Adipocyte (in vitro differentiated cells): ENCODE measurements around the gene VNN1.

Experiments used
- DNase-seq: peaks from one replicate; pipeline ENCODE4 v3.0.0-alpha.2; 2015; ENCODE audit warnings: low read depth
- H3K27me3 ChIP-seq: replicated peaks from 2 replicates; pipeline ENCODE4 v1.7.0; 2013; ENCODE audit warnings: mild to moderate bottlenecking, low read length, moderate library complexity; ENCODE audit not compliant: control insufficient read depth, insufficient read depth
- H3K36me3 ChIP-seq: 2 replicates; pipeline ENCODE4 v1.7.0; 2013; ENCODE audit warnings: low read length, mild to moderate bottlenecking, moderate library complexity; ENCODE audit not compliant: control insufficient read depth, insufficient read depth, severe bottlenecking
- H3K4me1 ChIP-seq: 2 replicates; pipeline ENCODE4 v1.7.0; 2013; ENCODE audit warnings: mild to moderate bottlenecking, low read length, moderate library complexity; ENCODE audit not compliant: control insufficient read depth, insufficient read depth
- H3K4me3 ChIP-seq: 2 replicates; pipeline ENCODE4 v1.7.0; 2013; ENCODE audit warnings: mild to moderate bottlenecking, low read length, moderate library complexity
- H3K9ac ChIP-seq: 2 replicates; pipeline ENCODE4 v1.7.0; 2013; ENCODE audit warnings: mild to moderate bottlenecking, low read length, moderate library complexity
- H3K9me3 ChIP-seq: 2 replicates; pipeline ENCODE4 v1.7.0; 2013; ENCODE audit warnings: mild to moderate bottlenecking, low read length, moderate library complexity; ENCODE audit not compliant: control insufficient read depth

Gene VNN1

GRCh38 chr6:132713352-132714134, at the start of gene VNN1:
VNN1 (minus strand) TSS chr6:132714055; CDS start chr6:132714035, 20 bp downstream.
- no peak for DNase-seq
- no peak within 1 kb of the TSS for H3K4me3 ChIP-seq
- H3K9ac ChIP-seq = no peak within 1 kb of the TSS
- no peaks in the 10 kb centered on the region for H3K36me3 ChIP-seq
- peaks cover 5% of the 10 kb centered on the region for H3K4me1 ChIP-seq
- no peaks in the 10 kb centered on the region for H3K27me3 ChIP-seq
- no peaks in the 10 kb centered on the region for H3K9me3 ChIP-seq

GRCh38 chr6:132763269-132763668, 49.4 kb upstream of the VNN1 start:
- no peak overlapping the region for H3K4me3 ChIP-seq
- H3K9ac ChIP-seq = no peak overlapping the region
- H3K27me3 ChIP-seq = no peaks in the 10 kb centered on the region
- DNase-seq = no peak
- no peaks in the 10 kb centered on the region for H3K9me3 ChIP-seq
- peaks cover 14% of the 10 kb centered on the region for H3K4me1 ChIP-seq
- H3K36me3 ChIP-seq = no peaks in the 10 kb centered on the region

GRCh38 chr6:132760256-132760655, 46.4 kb upstream of the VNN1 start:
- Histone ChIP-seq H3K27me3 (no peaks in the 10 kb centered on the region), H3K9ac (no peak overlapping the region), H3K4me3 (no peak overlapping the region), H3K4me1 (peaks cover 13% of the 10 kb centered on the region), H3K36me3 (no peaks in the 10 kb centered on the region), H3K9me3 (no peaks in the 10 kb centered on the region)
- DNase-seq = no peak

GRCh38 chr6:132758689-132759088, 44.8 kb upstream of the VNN1 start:
- Histone ChIP-seq H3K9me3 (no peaks in the 10 kb centered on the region), H3K36me3 (no peaks in the 10 kb centered on the region), H3K27me3 (no peaks in the 10 kb centered on the region), H3K9ac (no peak overlapping the region), H3K4me3 (no peak overlapping the region), H3K4me1 (no peaks in the 10 kb centered on the region)
- no peak for DNase-seq

GRCh38 chr6:132752255-132752654, 38.4 kb upstream of the VNN1 start:
- H3K36me3 ChIP-seq = no peaks in the 10 kb centered on the region
- H3K4me3 ChIP-seq = no peak overlapping the region
- DNase-seq = no peak
- H3K4me1 ChIP-seq = no peaks in the 10 kb centered on the region
- H3K9ac ChIP-seq = no peak overlapping the region
- H3K27me3 ChIP-seq = no peaks in the 10 kb centered on the region
- no peaks in the 10 kb centered on the region for H3K9me3 ChIP-seq

- no peak for DNase-seq
- H3K36me3 ChIP-seq = no peaks in the 10 kb centered on the region
- H3K4me1 ChIP-seq = no peaks in the 10 kb centered on the region
- no peaks in the 10 kb centered on the region for H3K27me3 ChIP-seq
- H3K9ac ChIP-seq = no peak overlapping the region
- no peaks in the 10 kb centered on the region for H3K9me3 ChIP-seq
- no peak overlapping the region for H3K4me3 ChIP-seq
Observed at GRCh38 chr6:132751828-132752227, 38.0 kb upstream of the VNN1 start.

GRCh38 chr6:132751306-132751705, 37.5 kb upstream of the VNN1 start:
- H3K4me1 ChIP-seq = no peaks in the 10 kb centered on the region
- no peak overlapping the region for H3K4me3 ChIP-seq
- H3K36me3 ChIP-seq = no peaks in the 10 kb centered on the region
- H3K27me3 ChIP-seq = no peaks in the 10 kb centered on the region
- no peak overlapping the region for H3K9ac ChIP-seq
- no peaks in the 10 kb centered on the region for H3K9me3 ChIP-seq
- DNase-seq = no peak

- Histone ChIP-seq H3K4me1 (no peaks in the 10 kb centered on the region), H3K4me3 (no peak overlapping the region), H3K36me3 (no peaks in the 10 kb centered on the region), H3K27me3 (no peaks in the 10 kb centered on the region), H3K9ac (no peak overlapping the region), H3K9me3 (no peaks in the 10 kb centered on the region)
- DNase-seq = no peak
Observed at GRCh38 chr6:132750455-132751248, 36.8 kb upstream of the VNN1 start.

GRCh38 chr6:132749111-132749510, 35.3 kb upstream of the VNN1 start:
- DNase-seq = peak; percentile 47
- no peak overlapping the region for H3K9ac ChIP-seq
- H3K4me1 ChIP-seq = no peaks in the 10 kb centered on the region
- H3K27me3 ChIP-seq = no peaks in the 10 kb centered on the region
- H3K9me3 ChIP-seq = no peaks in the 10 kb centered on the region
- H3K36me3 ChIP-seq = no peaks in the 10 kb centered on the region
- no peak overlapping the region for H3K4me3 ChIP-seq

GRCh38 chr6:132748446-132748845, 34.6 kb upstream of the VNN1 start:
- no peak overlapping the region for H3K9ac ChIP-seq
- no peaks in the 10 kb centered on the region for H3K27me3 ChIP-seq
- H3K36me3 ChIP-seq = no peaks in the 10 kb centered on the region
- H3K4me3 ChIP-seq = no peak overlapping the region
- H3K4me1 ChIP-seq = no peaks in the 10 kb centered on the region
- no peaks in the 10 kb centered on the region for H3K9me3 ChIP-seq
- DNase-seq = no peak

- Histone ChIP-seq H3K9ac (no peak overlapping the region), H3K36me3 (no peaks in the 10 kb centered on the region), H3K9me3 (no peaks in the 10 kb centered on the region), H3K4me3 (no peak overlapping the region), H3K27me3 (no peaks in the 10 kb centered on the region), H3K4me1 (no peaks in the 10 kb centered on the region)
- peak; percentile 25 for DNase-seq
Observed at GRCh38 chr6:132746048-132746447, 32.2 kb upstream of the VNN1 start.
